Smooth muscle cell (in vitro differentiated cells): ENCODE measurements around the gene TCF20. TPM values are rescaled to one million over a fixed set of nuclear protein-coding genes. Genes with fewer than 3 reads are reported as not detected.

Experiments used
- DNase-seq: peaks from one replicate; lab custom pipeline; 2025; ENCODE audit not compliant: unreplicated experiment; lab: John Stamatoyannopoulos, UW
- H2AFZ ChIP-seq: fragments of 200-600 bp; sonication (generic); 2 replicates; pipeline ENCODE4 v1.6.0; 2016; ENCODE audit warnings: antibody characterized with exemption, low read depth, mild to moderate bottlenecking
- H3F3A ChIP-seq: fragments of 200-600 bp; sonication (generic); 2 replicates; pipeline ENCODE4 v1.6.0; 2017; ENCODE audit warnings: antibody characterized with exemption, low read depth
- H3K27ac ChIP-seq: fragments of 200-600 bp; sonication (generic); 2 replicates; pipeline ENCODE4 v1.5.1; 2016; ENCODE audit warnings: low read depth, mild to moderate bottlenecking
- H3K27me3 ChIP-seq: fragments of 200-600 bp; sonication (generic); 2 replicates; pipeline ENCODE4 v1.6.1; 2016; ENCODE audit warnings: low read depth, mild to moderate bottlenecking
- H3K36me3 ChIP-seq: fragments of 200-600 bp; sonication (generic); 2 replicates; pipeline ENCODE4 v1.5.1; 2016; ENCODE audit warnings: low read depth
- H3K4me1 ChIP-seq: fragments of 200-600 bp; sonication (generic); 2 replicates; pipeline ENCODE4 v1.5.1; 2016; ENCODE audit warnings: low read depth
- H3K4me2 ChIP-seq: fragments of 200-600 bp; sonication (generic); 2 replicates; pipeline ENCODE4 v1.6.0; 2016; ENCODE audit warnings: mild to moderate bottlenecking
- H3K4me3 ChIP-seq: fragments of 200-600 bp; sonication (generic); 2 replicates; pipeline ENCODE4 v1.5.1; 2016; ENCODE audit warnings: mild to moderate bottlenecking
- H3K79me2 ChIP-seq: fragments of 200-600 bp; sonication (generic); 2 replicates; pipeline ENCODE4 v1.6.0; 2016; ENCODE audit warnings: low read depth, mild to moderate bottlenecking
- H3K9ac ChIP-seq: fragments of 200-600 bp; sonication (generic); 2 replicates; pipeline ENCODE4 v1.6.0; 2016; ENCODE audit warnings: low read depth
- H3K9me3 ChIP-seq: fragments of 200-600 bp; sonication (generic); replicated peaks from 2 replicates; pipeline ENCODE4 v1.5.1; 2016; ENCODE audit warnings: low read depth
- H4K20me1 ChIP-seq: fragments of 200-600 bp; sonication (generic); 2 replicates; pipeline ENCODE4 v1.6.0; 2016; ENCODE audit warnings: low read depth
- CTCF ChIP-seq: fragments of 200-600 bp; sonication (generic); IDR thresholded peaks from 2 replicates; pipeline ENCODE4 v1.5.1; 2017; ENCODE audit warnings: borderline replicate concordance, mild to moderate bottlenecking, antibody characterized with exemption; ENCODE audit not compliant: insufficient read depth, poor library complexity, severe bottlenecking
- WGBS: methylation state at CpG from one replicate; pipeline ENCODE4 v1.1.7; 2016; ENCODE audit warnings: low lambda C conversion rate; 5-methylcytosine and 5-hydroxymethylcytosine counted together
- polyA plus RNA-seq: library from polyadenylated mRNA; unstranded; fragments of >200 nt; fragmentation: Nextera tagmentation; extraction: Ambion mirVana; gene quantifications from 2 replicates; pipeline ENCODE4 v1.2.1, GENCODE V29; 2016
- total RNA-seq: library from RNA; depleted of rRNA; stranded (reverse); fragments of >200 nt; gene quantifications from 2 replicates; pipeline ENCODE4 v1.2.3, GENCODE V29; 2014

Gene TCF20
- total and polyA plus RNA-seq, 2 experiments from 2014 or later = 3.7 to 23.3 TPM

- Histone ChIP-seq H3K4me2 (peak overlapping the region; percentile 76), H3K4me3 (no peak overlapping the region), H3K79me2 (no peaks in the 10 kb centered on the region), H3K9ac (no peak overlapping the region), H2AFZ (no peak overlapping the region), H3K27me3 (peaks cover 13% of the 10 kb centered on the region), H4K20me1 (peaks cover 48% of the 10 kb centered on the region), H3K9me3 (no peaks in the 10 kb centered on the region), H3K27ac (no peak overlapping the region), H3K36me3 (no peaks in the 10 kb centered on the region), H3K4me1 (peaks cover 29% of the 10 kb centered on the region), H3F3A (no peaks in the 10 kb centered on the region)
- TF ChIP-seq CTCF = no peak
- DNase-seq = no peak
- WGBS = 42% methylated on average over 10 of the region's 10 CpGs
These were observed 30.0 kb upstream of the TCF20 start for GRCh38 chr22:42300259-42301076.

GRCh38 chr22:42299586-42300258, 29.3 kb upstream of the TCF20 start:
- Histone ChIP-seq H3K4me1 (peaks cover 29% of the 10 kb centered on the region), H3K4me2 (peak overlapping the region; percentile 76), H3K4me3 (no peak overlapping the region), H3K27me3 (peaks cover 13% of the 10 kb centered on the region), H3K9me3 (no peaks in the 10 kb centered on the region), H3K79me2 (no peaks in the 10 kb centered on the region), H3K9ac (no peak overlapping the region), H3K27ac (no peak overlapping the region), H2AFZ (no peak overlapping the region), H3K36me3 (no peaks in the 10 kb centered on the region), H4K20me1 (peaks cover 49% of the 10 kb centered on the region), H3F3A (no peaks in the 10 kb centered on the region)
- no peak for TF ChIP-seq CTCF
- 14% methylated on average over 16 of the region's 19 CpGs for WGBS
- DNase-seq = no peak

GRCh38 chr22:42298746-42299145, 28.3 kb upstream of the TCF20 start:
- H2AFZ ChIP-seq = no peak overlapping the region
- H3K27me3 ChIP-seq = peaks cover 6% of the 10 kb centered on the region
- no peaks in the 10 kb centered on the region for H3K79me2 ChIP-seq
- H3K4me2 ChIP-seq = no peak overlapping the region
- H3F3A ChIP-seq = no peaks in the 10 kb centered on the region
- H3K4me3 ChIP-seq = no peak overlapping the region
- WGBS = 90% methylated on average over 7 of the region's 8 CpGs
- no peak for DNase-seq
- H3K9me3 ChIP-seq = no peaks in the 10 kb centered on the region
- no peak for TF ChIP-seq CTCF
- peaks cover 52% of the 10 kb centered on the region for H4K20me1 ChIP-seq
- H3K36me3 ChIP-seq = no peaks in the 10 kb centered on the region
- peaks cover 19% of the 10 kb centered on the region for H3K4me1 ChIP-seq
- no peak overlapping the region for H3K27ac ChIP-seq
- no peak overlapping the region for H3K9ac ChIP-seq
